Ovary (tissue), 3 donors: ENCODE data around the gene C17orf114.

Experiments
- CTCF ChIP-seq, 3 donors: fragments of 450-650 bp in 2 of 3; fragments of 200-600 bp in 1 of 3; IDR thresholded peaks; one replicate each; pipeline versions ENCODE4 v1.5.1 to v1.8.0; 2016 to 2022; ENCODE audit warnings: antibody characterized with exemption in 3 of 3, mild to moderate bottlenecking in 1 of 3
- EP300 ChIP-seq: sonication (generic); formaldehyde crosslinking; IDR thresholded peaks from one replicate; pipeline ENCODE4 v1.6.1; 2017; ENCODE audit warnings: antibody characterized with exemption
- donor health status: DM: no; HTN: no; CAD: no.

GRCh38 chr17:4795168-4795567, 7.0 kb downstream of the C17orf114 start:
- TF ChIP-seq CTCF (IDR thresholded peaks at IDR 0.05) (no peak), EP300 (no peak)
